GM23338 (cell line): ENCODE measurements around the gene AP1M1. TPM values are rescaled to one million over a fixed set of nuclear protein-coding genes. Genes with fewer than 3 reads are reported as not detected.

Experiments used
- ATAC-seq: fragments of 200-7000 bp; cut with Tn5 transposase; 3 replicates; pipeline ENCODE4 v1.9.1; 2020
- DNase-seq: peaks from one replicate; pipeline ENCODE4 v3.0.0-alpha.2; 2015; ENCODE audit warnings: low spot score
- H2AFZ ChIP-seq: fragments of 200-600 bp; sonication (generic); 2 replicates; pipeline ENCODE4 v1.8.0; 2016; ENCODE audit warnings: antibody characterized with exemption, mild to moderate bottlenecking, moderate library complexity
- H3F3A ChIP-seq: fragments of 200-600 bp; sonication (generic); replicated peaks from 2 replicates; pipeline ENCODE4 v1.8.0; 2017; ENCODE audit warnings: antibody characterized with exemption, mixed run types, low read depth
- H3K27ac ChIP-seq: fragments of 200-600 bp; sonication (generic); 2 replicates; pipeline ENCODE4 v1.6.1; 2016; ENCODE audit warnings: low read depth
- H3K27me3 ChIP-seq: fragments of 200-600 bp; sonication (generic); 2 replicates; pipeline ENCODE4 v1.8.0; 2016; ENCODE audit warnings: mild to moderate bottlenecking, mixed run types, moderate library complexity; ENCODE audit not compliant: insufficient read depth
- H3K36me3 ChIP-seq: fragments of 200-600 bp; sonication (generic); 2 replicates; pipeline ENCODE4 v1.8.0; 2016; ENCODE audit warnings: mild to moderate bottlenecking; ENCODE audit not compliant: insufficient read depth
- H3K4me1 ChIP-seq: fragments of 200-600 bp; sonication (generic); 2 replicates; pipeline ENCODE4 v1.8.0; 2016; ENCODE audit warnings: mild to moderate bottlenecking, moderate library complexity; ENCODE audit not compliant: insufficient read depth
- H3K4me2 ChIP-seq: fragments of 200-600 bp; sonication (generic); 2 replicates; pipeline ENCODE4 v1.7.1; 2017; ENCODE audit warnings: mixed run types
- H3K4me3 ChIP-seq: fragments of 200-600 bp; sonication (generic); 2 replicates; pipeline ENCODE4 v1.6.1; 2016; ENCODE audit warnings: mixed run types
- H3K79me2 ChIP-seq: fragments of 200-600 bp; sonication (generic); replicated peaks from 2 replicates; pipeline ENCODE4 v1.8.0; 2017; ENCODE audit warnings: mild to moderate bottlenecking; ENCODE audit not compliant: insufficient read depth
- H3K9me2 ChIP-seq: fragments of 200-600 bp; sonication (generic); 2 replicates; pipeline ENCODE4 v1.8.0; 2017; ENCODE audit not compliant: insufficient read depth
- H4K20me1 ChIP-seq: fragments of 200-600 bp; sonication (generic); replicated peaks from 2 replicates; pipeline ENCODE4 v1.8.0; 2017; ENCODE audit warnings: mild to moderate bottlenecking; ENCODE audit not compliant: insufficient read depth
- H3K27ac Mint-ChIP-seq: 2 replicates; pipeline ENCODE4 v1.8.0; 2020; ENCODE audit warnings: inconsistent platforms, mild to moderate bottlenecking, moderate library complexity, mixed read lengths
- H3K27me3 Mint-ChIP-seq: 3 replicates; pipeline ENCODE4 v1.8.0; 2022; ENCODE audit warnings: low read depth, mild to moderate bottlenecking, moderate library complexity, mixed read lengths, inconsistent platforms; ENCODE audit not compliant: insufficient read depth, poor library complexity
- H3K36me3 Mint-ChIP-seq: 3 replicates; pipeline ENCODE4 v1.8.0; 2021; ENCODE audit warnings: low read depth, mild to moderate bottlenecking, inconsistent platforms, moderate library complexity, mixed read lengths
- H3K4me1 Mint-ChIP-seq: 3 replicates; pipeline ENCODE4 v1.8.0; 2020; ENCODE audit warnings: mild to moderate bottlenecking, inconsistent platforms, mixed read lengths
- H3K4me3 Mint-ChIP-seq: 3 replicates; pipeline ENCODE4 v1.8.0; 2021; ENCODE audit warnings: moderate library complexity, mild to moderate bottlenecking, inconsistent platforms, mixed read lengths
- H3K9me3 Mint-ChIP-seq: 3 replicates; pipeline ENCODE4 v1.8.0; 2020; ENCODE audit warnings: moderate library complexity, mild to moderate bottlenecking, inconsistent platforms, mixed read lengths
- CREB1 ChIP-seq: fragments of 250-450 bp; sonication (Bioruptor Pico); IDR thresholded peaks from 2 replicates; pipeline ENCODE4 v1.5.0; 2020; ENCODE audit warnings: low read depth, mild to moderate bottlenecking, moderate library complexity
- CTCF ChIP-seq, 2 experiments: fragments of 200-600 bp in 1 of 2; sonication (generic) in 1 of 2; conservative IDR thresholded peaks; 2 replicates each; pipeline versions ENCODE4 v1.5.1 to v1.6.1; 2016 to 2017; ENCODE audit warnings: antibody characterized with exemption in 2 of 2, low read depth in 2 of 2, mild to moderate bottlenecking in 2 of 2, moderate library complexity in 1 of 2
- ETS1 ChIP-seq: IDR thresholded peaks from 2 replicates; pipeline ENCODE4 v1.6.1; 2016; ENCODE audit warnings: antibody characterized with exemption
- EZH2 ChIP-seq: fragments of 200-600 bp; sonication (generic); IDR thresholded peaks from one replicate; pipeline ENCODE4 v1.8.0; 2017; ENCODE audit warnings: antibody characterized with exemption, mild to moderate bottlenecking, low read depth; ENCODE audit not compliant: unreplicated experiment
- EZH2phosphoT487 ChIP-seq: fragments of 200-600 bp; sonication (generic); IDR thresholded peaks from one replicate; pipeline ENCODE4 v1.8.1; 2018; ENCODE audit warnings: antibody characterized with exemption; ENCODE audit not compliant: unreplicated experiment
- JUNB ChIP-seq: IDR thresholded peaks from one replicate; pipeline ENCODE4 v1.6.1; 2016; ENCODE audit warnings: antibody characterized with exemption; ENCODE audit not compliant: unreplicated experiment
- NANOG ChIP-seq: IDR thresholded peaks from 2 replicates; pipeline ENCODE4 v1.6.1; 2016; ENCODE audit warnings: antibody characterized with exemption, borderline replicate concordance
- POLR2AphosphoS5 ChIP-seq: IDR thresholded peaks from 2 replicates; pipeline ENCODE4 v1.6.1; 2016; ENCODE audit warnings: antibody characterized with exemption, low read depth
- STAT1 ChIP-seq: IDR thresholded peaks from one replicate; pipeline ENCODE4 v1.6.1; 2016; ENCODE audit warnings: antibody characterized with exemption; ENCODE audit not compliant: unreplicated experiment
- ZNF114 ChIP-seq: fragments of 250-450 bp; sonication (Bioruptor Pico); IDR thresholded peaks from 2 replicates; pipeline ENCODE4 v1.5.0; 2020; ENCODE audit warnings: mild to moderate bottlenecking, moderate library complexity
- ZNF331 ChIP-seq: fragments of 250-450 bp; sonication (Bioruptor Pico); IDR thresholded peaks from 2 replicates; pipeline ENCODE4 v1.5.0; 2020; ENCODE audit warnings: low read depth, mild to moderate bottlenecking, moderate library complexity
- polyA plus RNA-seq: library from polyadenylated mRNA; unstranded; fragments of >200 nt; fragmentation: Nextera tagmentation; extraction: Ambion mirVana; gene quantifications from 2 replicates; pipeline ENCODE4 v1.2.1, GENCODE V29; 2016
- total RNA-seq: library from RNA; depleted of rRNA; stranded (reverse); fragments of >200 nt; shearing (Covaris generic); gene quantifications from 2 replicates; pipeline ENCODE4 v1.2.3, GENCODE V29; 2014
- TF ChIP-seq, protein P1 (sequence below): IDR thresholded peaks from one replicate; pipeline ENCODE4 v1.6.1; 2018; ENCODE audit warnings: antibody characterized with exemption; ENCODE audit not compliant: unreplicated experiment
- TF ChIP-seq, protein P2 (sequence below): fragments of 250-450 bp; sonication (Bioruptor Pico); IDR thresholded peaks from 2 replicates; pipeline ENCODE4 v1.5.0; 2020; ENCODE audit warnings: mild to moderate bottlenecking, moderate library complexity

Gene AP1M1
- total and polyA plus RNA-seq, 2 experiments from 2014 or later, result 22.0 to 32.0 TPM

DNA sequence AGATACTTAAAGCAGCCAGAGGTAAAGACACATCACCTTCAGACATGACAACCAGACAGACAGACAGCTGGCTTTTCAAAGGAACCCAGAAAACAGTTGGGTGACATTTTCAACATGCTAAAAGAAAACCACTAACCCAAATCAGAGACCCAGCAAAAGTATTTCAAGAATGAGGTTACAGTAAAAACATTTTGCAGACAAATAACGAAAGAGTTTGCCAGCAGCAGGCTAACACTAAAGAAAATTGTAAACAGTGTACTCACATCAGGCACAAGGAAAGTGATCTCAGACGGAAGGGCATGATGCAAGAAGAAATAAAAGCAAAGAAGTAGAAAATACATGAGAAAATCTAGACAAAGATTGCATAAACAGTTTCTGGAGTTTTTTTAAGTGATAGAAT is 46.4 kb downstream of the AP1M1 start:
- H3K27me3 ChIP-seq, result no peaks in the 10 kb centered on the region
- H4K20me1 ChIP-seq, result no peaks in the 10 kb centered on the region
- Mint-ChIP-seq H3K27ac (no peak overlapping the region), H3K4me3 (no peak overlapping the region), H3K9me3 (no peaks in the 10 kb centered on the region), H3K4me1 (peaks cover 2% of the 10 kb centered on the region; the same call in 1 of the 3 replicates), H3K36me3 (no peaks in the 10 kb centered on the region), H3K27me3 (peaks cover 14% of the 10 kb centered on the region)
- H3K79me2 ChIP-seq, result no peaks in the 10 kb centered on the region
- no peaks in the 10 kb centered on the region for H3K9me2 ChIP-seq
- no peak for DNase-seq
- no peaks in the 10 kb centered on the region for H3K4me1 ChIP-seq
- no peak overlapping the region for H3K4me2 ChIP-seq
- H3F3A ChIP-seq, result no peaks in the 10 kb centered on the region
- H3K4me3 ChIP-seq, result no peak overlapping the region
- H3K27ac ChIP-seq, result no peak overlapping the region
- H3K36me3 ChIP-seq, result no peaks in the 10 kb centered on the region
- H2AFZ ChIP-seq, result no peak overlapping the region
- TF ChIP-seq CTCF (conservative IDR thresholded peaks at IDR 0.05; ENCODE audit: low read depth in 2 of 2) (no peak), JUNB (no peak), EZH2phosphoT487 (no peak), CREB1 (CRISPR knock-in tag) (no peak), NANOG (no peak), STAT1 (no peak), ZNF114 (CRISPR knock-in tag) (no peak), POLR2AphosphoS5 (no peak), ZNF331 (CRISPR knock-in tag) (no peak), ETS1 (no peak), EZH2 (no peak)
- TF ChIP-seq, protein P1, sequence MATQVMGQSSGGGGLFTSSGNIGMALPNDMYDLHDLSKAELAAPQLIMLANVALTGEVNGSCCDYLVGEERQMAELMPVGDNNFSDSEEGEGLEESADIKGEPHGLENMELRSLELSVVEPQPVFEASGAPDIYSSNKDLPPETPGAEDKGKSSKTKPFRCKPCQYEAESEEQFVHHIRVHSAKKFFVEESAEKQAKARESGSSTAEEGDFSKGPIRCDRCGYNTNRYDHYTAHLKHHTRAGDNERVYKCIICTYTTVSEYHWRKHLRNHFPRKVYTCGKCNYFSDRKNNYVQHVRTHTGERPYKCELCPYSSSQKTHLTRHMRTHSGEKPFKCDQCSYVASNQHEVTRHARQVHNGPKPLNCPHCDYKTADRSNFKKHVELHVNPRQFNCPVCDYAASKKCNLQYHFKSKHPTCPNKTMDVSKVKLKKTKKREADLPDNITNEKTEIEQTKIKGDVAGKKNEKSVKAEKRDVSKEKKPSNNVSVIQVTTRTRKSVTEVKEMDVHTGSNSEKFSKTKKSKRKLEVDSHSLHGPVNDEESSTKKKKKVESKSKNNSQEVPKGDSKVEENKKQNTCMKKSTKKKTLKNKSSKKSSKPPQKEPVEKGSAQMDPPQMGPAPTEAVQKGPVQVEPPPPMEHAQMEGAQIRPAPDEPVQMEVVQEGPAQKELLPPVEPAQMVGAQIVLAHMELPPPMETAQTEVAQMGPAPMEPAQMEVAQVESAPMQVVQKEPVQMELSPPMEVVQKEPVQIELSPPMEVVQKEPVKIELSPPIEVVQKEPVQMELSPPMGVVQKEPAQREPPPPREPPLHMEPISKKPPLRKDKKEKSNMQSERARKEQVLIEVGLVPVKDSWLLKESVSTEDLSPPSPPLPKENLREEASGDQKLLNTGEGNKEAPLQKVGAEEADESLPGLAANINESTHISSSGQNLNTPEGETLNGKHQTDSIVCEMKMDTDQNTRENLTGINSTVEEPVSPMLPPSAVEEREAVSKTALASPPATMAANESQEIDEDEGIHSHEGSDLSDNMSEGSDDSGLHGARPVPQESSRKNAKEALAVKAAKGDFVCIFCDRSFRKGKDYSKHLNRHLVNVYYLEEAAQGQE, result no peak
- TF ChIP-seq, protein P2, sequence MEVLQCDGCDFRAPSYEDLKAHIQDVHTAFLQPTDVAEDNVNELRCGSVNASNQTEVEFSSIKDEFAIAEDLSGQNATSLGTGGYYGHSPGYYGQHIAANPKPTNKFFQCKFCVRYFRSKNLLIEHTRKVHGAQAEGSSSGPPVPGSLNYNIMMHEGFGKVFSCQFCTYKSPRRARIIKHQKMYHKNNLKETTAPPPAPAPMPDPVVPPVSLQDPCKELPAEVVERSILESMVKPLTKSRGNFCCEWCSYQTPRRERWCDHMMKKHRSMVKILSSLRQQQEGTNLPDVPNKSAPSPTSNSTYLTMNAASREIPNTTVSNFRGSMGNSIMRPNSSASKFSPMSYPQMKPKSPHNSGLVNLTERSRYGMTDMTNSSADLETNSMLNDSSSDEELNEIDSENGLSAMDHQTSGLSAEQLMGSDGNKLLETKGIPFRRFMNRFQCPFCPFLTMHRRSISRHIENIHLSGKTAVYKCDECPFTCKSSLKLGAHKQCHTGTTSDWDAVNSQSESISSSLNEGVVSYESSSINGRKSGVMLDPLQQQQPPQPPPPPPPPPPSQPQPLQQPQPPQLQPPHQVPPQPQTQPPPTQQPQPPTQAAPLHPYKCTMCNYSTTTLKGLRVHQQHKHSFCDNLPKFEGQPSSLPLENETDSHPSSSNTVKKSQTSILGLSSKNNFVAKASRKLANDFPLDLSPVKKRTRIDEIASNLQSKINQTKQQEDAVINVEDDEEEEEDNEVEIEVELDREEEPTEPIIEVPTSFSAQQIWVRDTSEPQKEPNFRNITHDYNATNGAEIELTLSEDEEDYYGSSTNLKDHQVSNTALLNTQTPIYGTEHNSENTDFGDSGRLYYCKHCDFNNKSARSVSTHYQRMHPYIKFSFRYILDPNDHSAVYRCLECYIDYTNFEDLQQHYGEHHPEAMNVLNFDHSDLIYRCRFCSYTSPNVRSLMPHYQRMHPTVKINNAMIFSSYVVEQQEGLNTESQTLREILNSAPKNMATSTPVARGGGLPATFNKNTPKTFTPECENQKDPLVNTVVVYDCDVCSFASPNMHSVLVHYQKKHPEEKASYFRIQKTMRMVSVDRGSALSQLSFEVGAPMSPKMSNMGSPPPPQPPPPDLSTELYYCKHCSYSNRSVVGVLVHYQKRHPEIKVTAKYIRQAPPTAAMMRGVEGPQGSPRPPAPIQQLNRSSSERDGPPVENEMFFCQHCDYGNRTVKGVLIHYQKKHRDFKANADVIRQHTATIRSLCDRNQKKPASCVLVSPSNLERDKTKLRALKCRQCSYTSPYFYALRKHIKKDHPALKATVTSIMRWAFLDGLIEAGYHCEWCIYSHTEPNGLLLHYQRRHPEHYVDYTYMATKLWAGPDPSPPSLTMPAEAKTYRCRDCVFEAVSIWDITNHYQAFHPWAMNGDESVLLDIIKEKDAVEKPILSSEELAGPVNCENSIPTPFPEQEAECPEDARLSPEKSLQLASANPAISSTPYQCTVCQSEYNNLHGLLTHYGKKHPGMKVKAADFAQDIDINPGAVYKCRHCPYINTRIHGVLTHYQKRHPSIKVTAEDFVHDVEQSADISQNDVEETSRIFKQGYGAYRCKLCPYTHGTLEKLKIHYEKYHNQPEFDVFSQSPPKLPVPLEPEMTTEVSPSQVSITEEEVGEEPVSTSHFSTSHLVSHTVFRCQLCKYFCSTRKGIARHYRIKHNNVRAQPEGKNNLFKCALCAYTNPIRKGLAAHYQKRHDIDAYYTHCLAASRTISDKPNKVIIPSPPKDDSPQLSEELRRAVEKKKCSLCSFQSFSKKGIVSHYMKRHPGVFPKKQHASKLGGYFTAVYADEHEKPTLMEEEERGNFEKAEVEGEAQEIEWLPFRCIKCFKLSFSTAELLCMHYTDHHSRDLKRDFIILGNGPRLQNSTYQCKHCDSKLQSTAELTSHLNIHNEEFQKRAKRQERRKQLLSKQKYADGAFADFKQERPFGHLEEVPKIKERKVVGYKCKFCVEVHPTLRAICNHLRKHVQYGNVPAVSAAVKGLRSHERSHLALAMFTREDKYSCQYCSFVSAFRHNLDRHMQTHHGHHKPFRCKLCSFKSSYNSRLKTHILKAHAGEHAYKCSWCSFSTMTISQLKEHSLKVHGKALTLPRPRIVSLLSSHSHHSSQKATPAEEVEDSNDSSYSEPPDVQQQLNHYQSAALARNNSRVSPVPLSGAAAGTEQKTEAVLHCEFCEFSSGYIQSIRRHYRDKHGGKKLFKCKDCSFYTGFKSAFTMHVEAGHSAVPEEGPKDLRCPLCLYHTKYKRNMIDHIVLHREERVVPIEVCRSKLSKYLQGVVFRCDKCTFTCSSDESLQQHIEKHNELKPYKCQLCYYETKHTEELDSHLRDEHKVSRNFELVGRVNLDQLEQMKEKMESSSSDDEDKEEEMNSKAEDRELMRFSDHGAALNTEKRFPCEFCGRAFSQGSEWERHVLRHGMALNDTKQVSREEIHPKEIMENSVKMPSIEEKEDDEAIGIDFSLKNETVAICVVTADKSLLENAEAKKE, result no peak
- no peak for ATAC-seq
